HG03571 (cell line): ENCODE data around the gene PPP4C.

Experiments
- ATAC-seq: cut with Tn5 transposase; IDR thresholded peaks from one replicate; pipeline ENCODE4 v1.9.1; 2021; ENCODE audit not compliant: unreplicated experiment

Gene PPP4C

DNA sequence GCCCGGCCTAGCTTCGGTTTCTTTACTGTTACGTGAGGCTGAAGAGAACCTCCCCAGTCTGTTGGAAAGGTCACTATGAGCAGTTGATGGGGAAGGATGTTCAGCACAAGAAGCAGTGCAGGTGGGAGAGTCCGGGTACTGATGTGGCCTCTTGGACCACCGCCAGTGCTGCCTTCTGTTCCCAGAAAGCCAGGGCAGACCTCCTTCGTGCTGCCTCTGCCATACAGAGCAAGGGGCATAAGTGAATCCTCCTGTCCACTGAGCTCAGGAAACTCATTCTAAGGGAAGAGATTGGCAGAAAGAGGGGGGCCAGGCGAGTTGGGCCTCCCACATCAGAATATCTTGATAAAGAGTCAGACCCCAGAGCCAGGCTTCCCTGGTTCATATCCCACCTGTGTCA is 3.7 kb downstream of the PPP4C start:
- ATAC-seq: no peak

DNA sequence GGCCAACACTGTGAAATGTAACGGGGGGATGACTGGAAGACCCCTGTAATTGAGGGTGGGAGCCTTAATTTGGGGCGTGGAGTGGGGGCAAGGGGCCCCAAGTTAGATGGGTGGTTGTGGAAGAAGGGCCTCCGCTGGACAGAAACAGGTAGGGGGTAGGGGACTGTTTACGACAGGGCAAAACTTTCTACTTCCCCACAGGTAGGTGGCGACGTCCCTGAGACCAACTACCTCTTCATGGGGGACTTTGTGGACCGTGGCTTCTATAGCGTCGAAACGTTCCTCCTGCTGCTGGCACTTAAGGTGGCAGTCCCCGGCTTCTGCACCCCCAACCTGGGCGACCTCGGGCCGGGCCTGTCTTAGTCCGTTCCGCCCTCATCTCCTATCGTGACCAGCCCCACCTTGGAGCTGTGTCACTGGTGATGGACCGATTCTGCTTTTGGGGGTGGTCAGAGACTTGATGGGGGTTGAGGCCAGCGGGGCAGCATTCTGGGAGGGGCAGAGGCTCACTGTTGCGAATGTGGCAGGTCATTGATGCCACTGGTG is 6.8 kb downstream of the PPP4C start:
- ATAC-seq: no peak

GRCh38 chr16:30083216-30084055 is 7.6 kb downstream of the PPP4C start:
- ATAC-seq: no peak

- ATAC-seq: no peak
Measured at GRCh38 chr16:30084096-30084815, 8.5 kb downstream of the PPP4C start.

- ATAC-seq: no peak
Measured at GRCh38 chr16:30084816-30085159, 9.0 kb downstream of the PPP4C start.

- no peak for ATAC-seq
Measured at GRCh38 chr16:30085247-30085646, 9.5 kb downstream of the PPP4C start.

DNA sequence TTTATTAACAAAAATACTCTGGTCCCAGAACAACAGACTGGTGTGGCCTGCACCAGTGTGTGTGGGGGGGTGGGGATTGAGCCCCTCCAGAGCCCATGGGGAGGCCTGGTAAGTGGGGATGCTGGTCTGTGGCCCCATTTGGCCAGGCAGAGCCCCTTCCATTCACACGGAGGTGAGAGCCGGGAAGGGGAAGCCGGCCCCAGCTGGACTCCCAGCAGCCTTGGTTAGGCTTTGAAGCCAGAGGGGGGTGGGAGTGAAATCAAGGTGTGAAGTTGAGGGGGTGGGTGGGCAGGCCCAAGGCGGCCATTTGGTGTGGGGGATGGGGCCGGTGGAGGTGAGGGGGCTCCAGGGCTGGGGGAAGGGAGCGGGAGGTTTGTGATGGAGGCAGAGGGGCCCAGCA is 10.0 kb downstream of the PPP4C start:
- no peak for ATAC-seq

GRCh38 chr16:30086291-30087140 is 10.7 kb downstream of the PPP4C start:
- no peak for ATAC-seq

DNA sequence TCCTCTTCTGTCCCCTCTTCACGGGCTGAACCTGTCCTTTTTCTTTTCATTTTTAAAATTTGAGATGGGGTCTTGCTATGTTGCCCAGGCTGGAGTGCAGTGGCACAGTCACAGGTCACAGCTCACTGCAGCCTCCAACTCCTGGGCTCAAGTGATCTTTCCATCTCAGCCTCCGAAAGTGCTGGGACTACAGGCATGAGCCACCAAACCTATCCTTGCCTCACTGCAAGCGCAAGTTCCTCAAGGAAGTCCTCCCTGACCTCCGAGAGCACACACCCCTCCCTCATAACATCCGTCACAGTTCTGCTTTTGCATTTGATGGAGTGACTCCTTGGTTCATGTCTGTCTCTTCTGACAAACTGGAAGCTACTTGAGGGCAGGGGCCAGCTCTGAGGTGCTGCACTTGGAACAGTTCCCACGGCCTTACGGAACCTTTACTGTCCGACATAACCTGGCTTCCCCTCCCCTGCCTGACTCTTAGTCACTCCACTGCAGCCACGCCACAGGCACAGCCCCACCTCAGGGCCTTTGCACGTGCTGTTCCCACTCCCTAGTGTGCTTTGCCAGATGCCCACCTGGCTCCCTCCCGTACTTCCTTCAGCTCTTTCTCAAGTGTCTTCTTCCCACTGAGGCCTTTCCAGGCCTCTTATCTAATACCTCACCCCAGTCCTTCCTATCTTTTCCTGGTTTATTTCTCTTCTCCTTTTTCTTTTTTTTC is 11.5 kb downstream of the PPP4C start:
- ATAC-seq: no peak

DNA sequence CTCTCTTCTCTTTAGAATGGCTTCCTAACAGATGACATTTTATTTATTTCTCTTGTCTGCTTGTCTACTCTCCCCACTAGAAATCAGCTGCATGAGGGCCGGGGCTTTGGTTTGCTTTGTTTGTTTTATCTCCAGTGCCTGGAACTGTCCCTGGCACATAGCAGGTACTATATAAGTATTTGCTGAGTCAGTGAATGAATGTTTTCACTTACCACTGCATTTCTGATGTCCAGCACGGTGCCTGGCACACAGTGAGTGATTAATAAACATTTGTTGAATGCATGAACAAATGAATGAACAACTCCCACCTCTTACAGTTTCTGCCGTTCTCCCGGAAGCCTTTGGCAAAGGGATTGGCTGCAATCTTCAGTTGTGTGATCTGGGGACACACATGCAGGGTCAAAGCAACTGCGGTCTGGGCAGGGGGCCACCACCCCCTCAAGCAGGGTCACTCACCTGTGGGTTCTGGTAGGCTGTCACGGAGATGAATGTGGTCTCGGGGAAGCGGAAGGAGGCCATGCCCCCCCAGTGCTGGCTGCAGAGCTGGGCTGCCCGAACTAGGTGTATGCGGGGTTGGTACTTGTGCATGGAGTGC is 12.5 kb downstream of the PPP4C start:
- ATAC-seq: no peak

DNA sequence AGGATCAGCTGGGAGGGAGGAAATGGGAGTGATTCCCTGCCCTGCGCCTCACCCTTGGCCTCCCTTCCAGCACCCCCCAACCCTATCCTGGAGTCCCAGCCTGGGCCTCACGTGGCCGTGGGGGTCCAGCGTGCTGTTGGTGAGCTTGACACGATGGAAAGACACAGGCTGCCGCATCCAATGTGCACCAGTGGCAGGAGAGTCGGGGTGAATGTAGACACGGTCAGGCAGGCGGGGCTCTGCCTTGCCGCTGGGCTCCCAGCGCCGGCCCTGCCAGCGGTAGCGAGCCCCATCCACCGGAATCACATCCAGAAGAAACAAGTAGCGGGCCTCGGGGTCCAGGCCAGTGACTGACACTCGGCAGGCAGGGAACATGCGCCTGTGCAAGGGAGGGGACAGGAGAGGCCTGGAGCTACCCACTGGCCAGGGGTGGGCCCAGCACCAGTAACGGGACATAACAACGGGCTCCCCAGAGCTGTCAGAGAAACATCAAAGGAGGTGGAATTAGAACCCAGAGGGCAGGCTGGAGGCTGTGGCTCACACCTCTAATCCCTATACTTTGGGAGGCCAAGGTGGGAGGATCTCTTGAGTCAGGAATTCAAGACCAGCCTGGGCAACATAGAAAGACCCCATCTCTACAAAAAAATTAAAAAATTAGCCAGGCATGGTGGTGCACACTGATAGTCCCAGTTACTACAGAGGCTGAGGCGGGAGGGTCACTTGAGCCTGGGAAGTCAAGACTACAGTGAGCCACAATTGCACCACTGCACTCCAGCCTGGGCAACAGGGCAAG is 13.2 kb downstream of the PPP4C start:
- ATAC-seq: no peak

DNA sequence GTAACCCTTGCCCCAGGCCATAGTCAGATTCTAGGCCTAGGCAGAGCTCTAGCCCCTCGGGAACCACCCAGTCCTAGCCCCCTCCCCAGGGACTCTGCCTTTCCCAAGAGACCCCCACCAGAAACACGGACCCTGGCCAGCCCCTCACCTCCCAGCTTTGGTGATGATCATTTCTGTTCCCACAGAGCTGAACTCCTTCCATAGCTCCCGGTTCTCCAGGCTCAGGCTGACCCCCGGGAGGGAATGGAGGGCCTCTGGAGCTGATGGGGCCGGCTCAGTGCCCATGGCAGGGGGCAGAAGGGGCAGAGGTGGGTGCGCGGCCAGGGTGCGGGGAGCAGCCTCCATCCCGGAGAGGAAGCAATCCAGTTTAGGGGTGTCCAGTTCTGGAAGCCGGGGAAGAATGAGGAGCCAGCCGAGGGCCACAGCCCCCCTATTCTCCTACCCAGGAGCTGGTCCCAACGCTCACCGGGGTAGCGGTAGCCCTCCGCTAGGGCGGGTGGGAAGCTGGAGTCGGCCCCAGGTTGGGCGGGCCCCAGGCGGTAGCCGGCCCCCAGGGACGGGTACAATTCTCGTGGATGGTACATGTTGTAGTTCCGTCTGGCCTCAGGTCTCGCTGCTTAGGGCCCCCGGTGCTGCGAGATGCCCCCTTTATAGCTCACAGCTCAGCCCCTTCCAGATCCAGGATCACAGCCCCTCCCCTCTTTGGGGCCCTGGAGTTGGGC is 15.0 kb downstream of the PPP4C start:
- ATAC-seq: no peak

DNA sequence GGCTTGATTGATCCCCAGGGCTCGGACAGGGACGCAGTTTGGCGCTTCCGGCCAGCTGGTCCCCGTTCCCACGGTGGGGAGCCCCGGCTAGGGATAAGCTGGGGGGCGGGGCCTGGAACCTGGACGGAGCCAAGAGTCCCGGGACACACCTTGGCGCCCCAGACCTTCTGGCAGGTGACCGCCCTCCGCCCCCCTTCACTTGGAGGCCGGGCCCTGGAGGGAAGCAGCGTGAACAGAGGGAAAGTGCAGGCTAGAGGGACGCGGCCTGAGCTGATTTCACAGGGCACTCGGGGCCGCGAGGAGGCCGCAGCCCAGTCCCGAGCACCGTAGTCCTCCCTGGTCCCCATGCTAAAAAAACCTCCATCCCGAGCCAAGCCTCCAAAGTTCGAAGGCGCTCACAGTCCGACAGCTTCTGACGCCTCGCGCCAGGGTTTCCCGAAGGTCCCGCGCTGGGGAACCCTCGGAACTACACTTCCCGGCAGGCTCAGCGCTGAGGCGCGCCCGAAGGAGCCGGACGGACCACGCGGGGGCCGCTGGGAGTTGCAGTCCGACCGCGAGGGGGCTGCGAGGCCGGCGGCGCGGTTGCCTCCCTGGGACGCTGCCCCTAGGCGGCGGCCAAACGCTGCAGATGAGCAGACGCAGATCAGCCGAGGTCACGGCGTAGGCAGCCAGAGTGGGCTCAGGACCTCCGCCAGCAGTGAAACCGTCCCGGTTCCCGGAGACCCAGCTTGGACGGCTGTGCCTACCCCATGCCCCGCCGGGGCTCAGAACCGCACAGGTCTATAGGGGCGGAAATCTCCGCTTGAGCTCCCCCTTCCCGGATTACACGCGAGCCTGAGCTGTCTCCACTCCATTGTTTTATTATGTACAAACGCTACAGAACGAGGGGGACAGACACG is 15.9 kb downstream of the PPP4C start, which contains the start of gene TBX6:
Gene TBX6 (minus strand): TSS at position 451 of the 899 bp plus-strand sequence. CDS start 731 bp downstream, outside the sequence.
- peak; percentile 62 for ATAC-seq

- peak; percentile 40 for ATAC-seq
Measured at GRCh38 chr16:30092373-30093010, 16.7 kb downstream of the PPP4C start.

- no peak for ATAC-seq
Measured at GRCh38 chr16:30094541-30095165, 18.9 kb downstream of the PPP4C start.

DNA sequence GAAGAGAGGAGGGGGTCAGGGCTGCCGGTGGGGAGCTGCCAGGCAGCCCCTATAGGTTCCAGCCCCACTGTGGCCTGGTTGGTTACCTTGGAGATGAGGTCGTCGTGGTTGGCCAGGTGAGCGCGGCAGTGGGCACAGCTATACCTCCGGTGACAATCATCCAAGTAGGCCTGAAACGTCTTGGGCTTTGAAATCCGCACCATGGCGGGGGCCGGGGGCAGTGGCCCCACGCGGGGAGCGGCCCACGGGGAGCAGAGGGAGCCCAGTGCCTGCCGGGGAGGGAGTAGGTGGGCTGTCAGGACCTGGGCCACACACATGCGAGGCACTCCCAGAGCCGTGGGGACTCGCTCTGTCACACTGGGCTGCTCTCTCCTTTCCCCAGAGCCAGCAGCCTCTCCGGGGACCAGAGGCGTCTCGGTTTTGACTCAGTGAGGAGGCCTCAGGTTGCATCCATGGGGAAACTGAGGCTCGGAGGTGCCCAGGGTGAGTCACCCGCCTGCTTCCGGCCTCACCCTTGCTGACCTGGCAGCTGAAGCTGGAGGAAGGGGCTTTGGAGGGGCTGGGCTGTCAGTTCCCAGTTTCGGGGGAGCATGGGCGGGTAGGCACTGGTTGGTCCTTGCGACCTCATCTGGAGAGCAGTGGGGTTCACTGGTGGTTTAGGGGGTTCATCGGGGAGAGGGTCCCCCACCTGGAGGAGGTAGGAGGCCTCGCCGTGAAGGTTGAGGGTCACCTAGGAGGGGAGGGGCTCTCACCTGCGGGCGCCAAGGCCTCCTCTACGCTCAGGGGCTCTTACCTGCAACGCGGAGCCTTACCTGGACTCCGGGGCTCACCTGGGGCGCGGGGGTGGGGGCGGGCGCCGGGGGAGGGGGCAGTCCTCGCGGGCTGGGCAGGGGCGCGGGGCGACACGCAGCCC is 19.6 kb downstream of the PPP4C start:
- no peak for ATAC-seq
